ENCODE results near the gene ADAMTS17.

DNA sequence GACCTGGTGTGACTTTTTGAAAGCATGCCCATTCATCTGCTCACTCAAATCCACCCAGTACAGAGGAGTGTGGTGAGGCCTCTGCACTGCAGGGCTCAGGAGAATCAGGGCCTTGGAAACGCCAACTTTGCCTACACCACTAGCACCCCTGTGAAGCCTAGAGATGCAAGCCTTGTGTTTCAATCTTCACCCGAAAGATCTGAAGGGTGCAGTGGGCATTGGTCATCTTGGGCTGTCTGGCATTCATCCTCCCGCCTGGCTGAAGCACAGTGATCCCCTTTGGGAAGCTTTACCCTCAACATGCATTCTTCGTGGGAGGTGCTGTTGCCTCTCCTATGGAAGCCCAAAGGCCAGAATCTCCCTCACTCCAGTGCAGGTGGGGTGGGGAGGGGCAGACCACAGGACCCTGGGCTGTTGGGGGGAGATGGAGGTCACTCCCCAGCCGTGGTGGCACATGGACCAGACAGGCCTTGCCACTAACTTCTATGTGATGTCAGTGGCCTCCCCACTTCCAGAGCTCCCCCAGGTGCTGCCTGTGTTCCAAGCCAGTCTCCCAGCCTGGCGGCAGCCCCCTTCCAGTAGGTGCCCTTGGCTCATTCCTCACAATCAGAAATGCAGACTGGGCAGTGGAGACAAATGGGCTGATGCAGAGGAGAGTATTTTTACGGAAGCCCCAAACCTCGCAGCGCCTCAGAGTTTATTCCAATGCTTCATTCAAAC lies 92.5 kb downstream of the ADAMTS17 start:
- TF ChIP-seq, protein P1, sequence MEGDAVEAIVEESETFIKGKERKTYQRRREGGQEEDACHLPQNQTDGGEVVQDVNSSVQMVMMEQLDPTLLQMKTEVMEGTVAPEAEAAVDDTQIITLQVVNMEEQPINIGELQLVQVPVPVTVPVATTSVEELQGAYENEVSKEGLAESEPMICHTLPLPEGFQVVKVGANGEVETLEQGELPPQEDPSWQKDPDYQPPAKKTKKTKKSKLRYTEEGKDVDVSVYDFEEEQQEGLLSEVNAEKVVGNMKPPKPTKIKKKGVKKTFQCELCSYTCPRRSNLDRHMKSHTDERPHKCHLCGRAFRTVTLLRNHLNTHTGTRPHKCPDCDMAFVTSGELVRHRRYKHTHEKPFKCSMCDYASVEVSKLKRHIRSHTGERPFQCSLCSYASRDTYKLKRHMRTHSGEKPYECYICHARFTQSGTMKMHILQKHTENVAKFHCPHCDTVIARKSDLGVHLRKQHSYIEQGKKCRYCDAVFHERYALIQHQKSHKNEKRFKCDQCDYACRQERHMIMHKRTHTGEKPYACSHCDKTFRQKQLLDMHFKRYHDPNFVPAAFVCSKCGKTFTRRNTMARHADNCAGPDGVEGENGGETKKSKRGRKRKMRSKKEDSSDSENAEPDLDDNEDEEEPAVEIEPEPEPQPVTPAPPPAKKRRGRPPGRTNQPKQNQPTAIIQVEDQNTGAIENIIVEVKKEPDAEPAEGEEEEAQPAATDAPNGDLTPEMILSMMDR (IDR thresholded peaks at IDR 0.05) = no peak
- TF ChIP-seq POLR2A (IDR thresholded peaks at IDR 0.05) = no peak

All from testis (tissue), 2 donors.